CD14-positive monocyte (primary cell): ENCODE results near the gene FGGY. TPM values are rescaled to one million over a fixed set of nuclear protein-coding genes. Genes with fewer than 3 reads are reported as not detected.

Experiments used
- DNase-seq, 3 donors: peaks; one replicate each; pipeline ENCODE4 v3.0.0-alpha.2; 2011 to 2022
- H2AFZ ChIP-seq: 2 replicates; pipeline ENCODE4 v1.6.0; 2012; ENCODE audit warnings: mild to moderate bottlenecking, low read depth, low read length, inconsistent platforms; ENCODE audit not compliant: insufficient read depth, poor library complexity, severe bottlenecking
- H3K27ac ChIP-seq, 2 donors: 1 replicate in 1 of 2; 2 replicates in 1 of 2; pipeline ENCODE4 v1.5.1; 2012 to 2013; ENCODE audit warnings: low read length in 2 of 2, control low read depth in 1 of 2, inconsistent platforms in 1 of 2, low read depth in 1 of 2, mild to moderate bottlenecking in 1 of 2
- H3K27me3 ChIP-seq, 2 donors: one replicate each; pipeline versions ENCODE4 v1.6.0 to v1.6.1; 2011 to 2013; ENCODE audit warnings: low read length in 2 of 2; ENCODE audit not compliant: control insufficient read depth in 2 of 2, insufficient read depth in 2 of 2
- H3K36me3 ChIP-seq, 2 donors: replicated peaks in 1 of 2; 1 replicate in 1 of 2; 2 replicates in 1 of 2; pipeline versions ENCODE4 v1.5.1 to v1.6.1; 2012 to 2013; ENCODE audit warnings: low read length in 2 of 2, control low read depth in 1 of 2, inconsistent platforms in 1 of 2, mild to moderate bottlenecking in 1 of 2; ENCODE audit not compliant: insufficient read depth in 2 of 2, control insufficient read depth in 1 of 2
- H3K4me1 ChIP-seq, 2 donors: 1 replicate in 1 of 2; 2 replicates in 1 of 2; pipeline versions ENCODE4 v1.5.1 to v1.6.1; 2012 to 2013; ENCODE audit warnings: low read length in 2 of 2, control low read depth in 1 of 2, inconsistent platforms in 1 of 2, mild to moderate bottlenecking in 1 of 2, moderate library complexity in 1 of 2; ENCODE audit not compliant: insufficient read depth in 2 of 2, control insufficient read depth in 1 of 2
- H3K4me2 ChIP-seq: replicated peaks from 2 replicates; pipeline ENCODE3; 2012; ENCODE audit warnings: low read length, moderate library complexity, mild to moderate bottlenecking; ENCODE audit not compliant: poor library complexity, severe bottlenecking; ENCODE audit errors: extremely low read depth
- H3K4me3 ChIP-seq, 3 experiments: fragments of 200-600 bp in 1 of 3; sonication (generic) in 1 of 3; replicated peaks in 1 of 3; 1 replicate in 2 of 3; 2 replicates in 1 of 3; pipeline ENCODE4 v1.5.1; 2011 to 2013; ENCODE audit warnings: low read length in 3 of 3, mild to moderate bottlenecking in 3 of 3, control low read depth in 2 of 3, low read depth in 2 of 3, inconsistent platforms in 1 of 3, moderate library complexity in 1 of 3
- H3K79me2 ChIP-seq: 2 replicates; pipeline ENCODE4 v1.6.0; 2012; ENCODE audit warnings: mild to moderate bottlenecking, control low read depth, inconsistent platforms, low read length, moderate library complexity; ENCODE audit not compliant: insufficient read depth
- H3K9ac ChIP-seq: 2 replicates; pipeline ENCODE4 v1.6.0; 2017; ENCODE audit warnings: low read length, mild to moderate bottlenecking; ENCODE audit not compliant: insufficient read depth, poor library complexity, severe bottlenecking
- H3K9me3 ChIP-seq, 2 donors: replicated peaks in 1 of 2; 1 replicate in 1 of 2; 2 replicates in 1 of 2; pipeline versions ENCODE4 v1.5.1 to v1.6.1; 2012 to 2013; ENCODE audit warnings: low read length in 2 of 2, control low read depth in 1 of 2; ENCODE audit not compliant: control insufficient read depth in 1 of 2, insufficient read depth in 1 of 2
- H4K20me1 ChIP-seq: 2 replicates; pipeline ENCODE4 v1.6.0; 2012; ENCODE audit warnings: mild to moderate bottlenecking, low read length, control low read depth, moderate library complexity; ENCODE audit not compliant: insufficient read depth
- H3K27ac Mint-ChIP-seq, 7 donors: one replicate each; pipeline ENCODE4 v1.8.0; 2020; ENCODE audit warnings: mild to moderate bottlenecking in 7 of 7, mixed read lengths in 7 of 7, moderate library complexity in 6 of 7, inconsistent platforms in 2 of 7
- H3K27me3 Mint-ChIP-seq, 3 donors: one replicate each; pipeline ENCODE4 v1.8.0; 2021 to 2022; ENCODE audit warnings: low read depth in 3 of 3, mild to moderate bottlenecking in 3 of 3, mixed read lengths in 3 of 3, moderate library complexity in 3 of 3, inconsistent platforms in 1 of 3
- H3K36me3 Mint-ChIP-seq, 2 donors: one replicate each; pipeline ENCODE4 v1.8.0; 2020; ENCODE audit warnings: mixed read lengths in 2 of 2, inconsistent platforms in 1 of 2, mild to moderate bottlenecking in 1 of 2
- H3K4me1 Mint-ChIP-seq: one replicate; pipeline ENCODE4 v1.8.0; 2020; ENCODE audit warnings: mild to moderate bottlenecking, mixed read lengths
- H3K4me3 Mint-ChIP-seq, 2 donors: one replicate each; pipeline ENCODE4 v1.8.0; 2020; ENCODE audit warnings: mild to moderate bottlenecking in 2 of 2, mixed read lengths in 2 of 2, moderate library complexity in 1 of 2
- H3K9me3 Mint-ChIP-seq, 7 donors: one replicate each; pipeline ENCODE4 v1.8.0; 2020 to 2022; ENCODE audit warnings: mixed read lengths in 7 of 7, mild to moderate bottlenecking in 6 of 7, moderate library complexity in 6 of 7, inconsistent platforms in 2 of 7
- WGBS: methylation state at CpG from one replicate; pipeline ENCODE4 v1.1.5; 2013; ENCODE audit warnings: missing lambda C conversion rate; ENCODE audit not compliant: insufficient coverage; 5-methylcytosine and 5-hydroxymethylcytosine counted together
- intact Hi-C, 2 donors: fragments of 100-400 bp; cut with micrococcal nuclease; formaldehyde crosslinking; loops; one replicate each; pipeline versions ENCODE4 v1.15.0 to v1.15.1; 2023
- polyA plus RNA-seq, 3 donors: library from polyadenylated mRNA; depleted of rRNA in 1 of 3; unstranded in 2 of 3; stranded (reverse) in 1 of 3; fragments of 300-500 nt in 2 of 3; fragments of >200 nt in 1 of 3; fragmentation: Illumina TruSeq in 2 of 3; gene quantifications; 1 replicate in 2 of 3; 2 replicates in 1 of 3; pipeline ENCODE4 v1.2.3, GENCODE V29; 2012 to 2021
- TF ChIP-seq, protein P1 (sequence below): fragments of 200-600 bp; IDR thresholded peaks from one replicate; pipeline ENCODE4 v1.8.0; 2022; ENCODE audit warnings: antibody characterized with exemption, mild to moderate bottlenecking

Gene FGGY
- polyA plus RNA-seq, 3 donors: 2.3 to 4.3 (median 2.9) TPM

DNA sequence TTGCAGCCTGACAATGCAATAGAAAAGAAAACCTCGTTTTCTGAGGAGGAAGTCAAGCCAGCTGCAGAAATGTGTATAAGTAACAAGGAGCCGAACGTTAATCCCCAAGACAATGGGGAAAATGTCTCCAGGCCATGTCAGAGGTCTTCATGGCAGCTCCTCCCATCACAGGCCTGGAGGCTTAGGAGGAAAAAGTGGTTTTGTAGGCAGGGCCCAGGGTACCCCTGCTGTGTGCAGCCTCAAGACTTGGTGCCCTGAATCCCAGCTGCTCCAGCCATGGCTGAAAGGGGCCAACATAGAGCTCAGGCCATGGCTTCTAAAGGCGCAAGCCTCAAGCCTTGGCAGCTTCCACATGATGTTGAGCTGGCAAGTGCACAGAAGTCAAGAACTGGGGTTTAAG, 439.9 kb downstream of the FGGY start:
- Histone ChIP-seq H2AFZ (no peak overlapping the region), H4K20me1 (no peaks in the 10 kb centered on the region), H3K27ac (no peak overlapping the region), H3K36me3 (no peaks in the 10 kb centered on the region), H3K4me3 (no peak overlapping the region), H3K27me3 (no peaks in the 10 kb centered on the region), H3K9me3 (peaks cover 13 to 17% of the 10 kb centered on the region in 2 donors), H3K4me1 (no peaks in the 10 kb centered on the region), H3K4me2 (no peak overlapping the region), H3K9ac (no peak overlapping the region), H3K79me2 (no peaks in the 10 kb centered on the region)
- Mint-ChIP-seq H3K9me3 (peaks cover 7 to 18% (median 14%) of the 10 kb centered on the region in 7 donors), H3K4me1 (no peaks in the 10 kb centered on the region), H3K36me3 (peaks cover 5 to 9% of the 10 kb centered on the region in 2 donors), H3K27me3 (no peaks in the 10 kb centered on the region), H3K27ac (no peak overlapping the region), H3K4me3 (no peak overlapping the region)
- no peak for DNase-seq
- 100% methylated on average over 3 of the region's 4 CpGs for WGBS
- intact Hi-C loops: no loop called here
- TF ChIP-seq, protein P1, sequence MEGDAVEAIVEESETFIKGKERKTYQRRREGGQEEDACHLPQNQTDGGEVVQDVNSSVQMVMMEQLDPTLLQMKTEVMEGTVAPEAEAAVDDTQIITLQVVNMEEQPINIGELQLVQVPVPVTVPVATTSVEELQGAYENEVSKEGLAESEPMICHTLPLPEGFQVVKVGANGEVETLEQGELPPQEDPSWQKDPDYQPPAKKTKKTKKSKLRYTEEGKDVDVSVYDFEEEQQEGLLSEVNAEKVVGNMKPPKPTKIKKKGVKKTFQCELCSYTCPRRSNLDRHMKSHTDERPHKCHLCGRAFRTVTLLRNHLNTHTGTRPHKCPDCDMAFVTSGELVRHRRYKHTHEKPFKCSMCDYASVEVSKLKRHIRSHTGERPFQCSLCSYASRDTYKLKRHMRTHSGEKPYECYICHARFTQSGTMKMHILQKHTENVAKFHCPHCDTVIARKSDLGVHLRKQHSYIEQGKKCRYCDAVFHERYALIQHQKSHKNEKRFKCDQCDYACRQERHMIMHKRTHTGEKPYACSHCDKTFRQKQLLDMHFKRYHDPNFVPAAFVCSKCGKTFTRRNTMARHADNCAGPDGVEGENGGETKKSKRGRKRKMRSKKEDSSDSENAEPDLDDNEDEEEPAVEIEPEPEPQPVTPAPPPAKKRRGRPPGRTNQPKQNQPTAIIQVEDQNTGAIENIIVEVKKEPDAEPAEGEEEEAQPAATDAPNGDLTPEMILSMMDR: no peak

DNA sequence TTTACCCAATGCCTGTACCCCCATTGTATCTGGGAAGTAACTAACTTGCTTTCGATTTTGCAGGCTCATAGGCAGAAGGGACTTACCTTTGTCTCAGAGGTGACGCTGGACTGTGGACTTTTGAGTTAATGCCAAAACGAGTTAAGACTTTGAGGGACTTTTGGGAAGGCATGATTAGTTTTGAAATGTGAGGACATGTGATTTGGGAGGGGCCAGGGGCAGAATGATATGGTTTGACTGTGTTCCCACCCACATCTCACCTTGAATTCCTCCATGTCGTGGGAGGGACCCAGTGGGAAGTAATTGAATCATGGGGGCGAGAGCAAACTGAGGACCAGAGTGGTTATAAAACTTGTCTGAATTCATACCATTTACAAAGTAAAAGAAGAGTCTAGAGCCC, 440.7 kb downstream of the FGGY start:
- Histone ChIP-seq H3K4me3 (no peak overlapping the region), H3K9me3 (peaks cover 13 to 17% of the 10 kb centered on the region in 2 donors), H3K27ac (no peak overlapping the region), H3K9ac (no peak overlapping the region), H3K79me2 (no peaks in the 10 kb centered on the region), H2AFZ (no peak overlapping the region), H3K4me1 (peaks cover 2 to 4% of the 10 kb centered on the region in 2 donors), H3K36me3 (no peaks in the 10 kb centered on the region), H3K4me2 (no peak overlapping the region), H3K27me3 (no peaks in the 10 kb centered on the region), H4K20me1 (no peaks in the 10 kb centered on the region)
- Mint-ChIP-seq H3K27ac (no peak overlapping the region), H3K4me1 (peaks cover 6% of the 10 kb centered on the region), H3K36me3 (peaks cover 9 to 13% of the 10 kb centered on the region in 2 donors), H3K27me3 (peaks cover 0 to 3% (median 0%) of the 10 kb centered on the region in 3 donors), H3K9me3 (peaks cover 7 to 18% (median 14%) of the 10 kb centered on the region in 7 donors), H3K4me3 (no peak overlapping the region)
- DNase-seq: no peak
- 94% methylated on average over 2 of the region's 5 CpGs for WGBS
- TF ChIP-seq, protein P1: no peak
- intact Hi-C loops: no loop called here
